HG03025 (cell line): ENCODE data around the gene ZNF598.

Experiments used
- ATAC-seq: cut with Tn5 transposase; IDR thresholded peaks from one replicate; pipeline ENCODE4 v1.9.1; 2021; ENCODE audit warnings: mild to moderate bottlenecking, moderate library complexity; ENCODE audit not compliant: unreplicated experiment, low FRiP score

ZNF598 gene

GRCh38 chr16:1992704-1993317, 16.8 kb downstream of the ZNF598 start:
- no peak for ATAC-seq

GRCh38 chr16:1991948-1992703, 17.5 kb downstream of the ZNF598 start:
- ATAC-seq, result peak; percentile 42

GRCh38 chr16:1991588-1991947, 18.1 kb downstream of the ZNF598 start:
- ATAC-seq, result no peak

- no peak for ATAC-seq
Observed at GRCh38 chr16:1991135-1991551, 18.5 kb downstream of the ZNF598 start.

GRCh38 chr16:1990351-1991134, 19.1 kb downstream of the ZNF598 start:
- no peak for ATAC-seq

- no peak for ATAC-seq
Observed at GRCh38 chr16:1990101-1990350, 19.6 kb downstream of the ZNF598 start.

- no peak for ATAC-seq
Observed at GRCh38 chr16:1989209-1990100, 20.2 kb downstream of the ZNF598 start, which contains the start of gene SYNGR3. Gene SYNGR3 (plus strand): TSS chr16:1989970. CDS start chr16:1990103, 133 bp downstream.

- no peak for ATAC-seq
Observed at GRCh38 chr16:1987198-1987597, 22.4 kb downstream of the ZNF598 start.

GRCh38 chr16:1985466-1986150, 24.0 kb downstream of the ZNF598 start:
- no peak for ATAC-seq

- ATAC-seq, result peak; percentile 6
Observed at GRCh38 chr16:1984347-1985225, 25.0 kb downstream of the ZNF598 start.

- ATAC-seq, result peak; percentile 72
Observed at GRCh38 chr16:1983544-1984346, 25.9 kb downstream of the ZNF598 start, which contains the start of gene GFER. Gene GFER (plus strand): TSS chr16:1984193. CDS start chr16:1984219, 26 bp downstream.

GRCh38 chr16:1982991-1983543, 26.6 kb downstream of the ZNF598 start:
- no peak for ATAC-seq

GRCh38 chr16:1982013-1982433, 27.6 kb downstream of the ZNF598 start:
- ATAC-seq, result no peak

GRCh38 chr16:1981398-1981836, 28.2 kb downstream of the ZNF598 start, which contains the start of gene NOXO1:
Gene NOXO1 (minus strand): TSS chr16:1981469. CDS start chr16:1981179, 290 bp downstream.
- ATAC-seq, result no peak

GRCh38 chr16:1980770-1981087, 28.9 kb downstream of the ZNF598 start:
- ATAC-seq, result no peak

GRCh38 chr16:1980030-1980769, 29.4 kb downstream of the ZNF598 start:
- ATAC-seq, result no peak
